RPMI7951 (cell line): ENCODE data around the gene FSIP2. TPM values are rescaled to one million over a fixed set of nuclear protein-coding genes. Genes with fewer than 3 reads are reported as not detected.
A peak's percentile ranks its signal among the peaks of the same experiment; 100 is the strongest.

ENCODE experiments used
- DNase-seq: peaks from one replicate; pipeline ENCODE4 v3.0.0-alpha.2; 2012; ENCODE audit warnings: low read depth
- total RNA-seq: library from RNA; depleted of rRNA; stranded (reverse); fragments of >200 nt; shearing (Covaris generic); gene quantifications from 2 replicates; pipeline ENCODE4 v1.2.3, GENCODE V29; 2014; rRNA removed

The FSIP2 gene, protein sequence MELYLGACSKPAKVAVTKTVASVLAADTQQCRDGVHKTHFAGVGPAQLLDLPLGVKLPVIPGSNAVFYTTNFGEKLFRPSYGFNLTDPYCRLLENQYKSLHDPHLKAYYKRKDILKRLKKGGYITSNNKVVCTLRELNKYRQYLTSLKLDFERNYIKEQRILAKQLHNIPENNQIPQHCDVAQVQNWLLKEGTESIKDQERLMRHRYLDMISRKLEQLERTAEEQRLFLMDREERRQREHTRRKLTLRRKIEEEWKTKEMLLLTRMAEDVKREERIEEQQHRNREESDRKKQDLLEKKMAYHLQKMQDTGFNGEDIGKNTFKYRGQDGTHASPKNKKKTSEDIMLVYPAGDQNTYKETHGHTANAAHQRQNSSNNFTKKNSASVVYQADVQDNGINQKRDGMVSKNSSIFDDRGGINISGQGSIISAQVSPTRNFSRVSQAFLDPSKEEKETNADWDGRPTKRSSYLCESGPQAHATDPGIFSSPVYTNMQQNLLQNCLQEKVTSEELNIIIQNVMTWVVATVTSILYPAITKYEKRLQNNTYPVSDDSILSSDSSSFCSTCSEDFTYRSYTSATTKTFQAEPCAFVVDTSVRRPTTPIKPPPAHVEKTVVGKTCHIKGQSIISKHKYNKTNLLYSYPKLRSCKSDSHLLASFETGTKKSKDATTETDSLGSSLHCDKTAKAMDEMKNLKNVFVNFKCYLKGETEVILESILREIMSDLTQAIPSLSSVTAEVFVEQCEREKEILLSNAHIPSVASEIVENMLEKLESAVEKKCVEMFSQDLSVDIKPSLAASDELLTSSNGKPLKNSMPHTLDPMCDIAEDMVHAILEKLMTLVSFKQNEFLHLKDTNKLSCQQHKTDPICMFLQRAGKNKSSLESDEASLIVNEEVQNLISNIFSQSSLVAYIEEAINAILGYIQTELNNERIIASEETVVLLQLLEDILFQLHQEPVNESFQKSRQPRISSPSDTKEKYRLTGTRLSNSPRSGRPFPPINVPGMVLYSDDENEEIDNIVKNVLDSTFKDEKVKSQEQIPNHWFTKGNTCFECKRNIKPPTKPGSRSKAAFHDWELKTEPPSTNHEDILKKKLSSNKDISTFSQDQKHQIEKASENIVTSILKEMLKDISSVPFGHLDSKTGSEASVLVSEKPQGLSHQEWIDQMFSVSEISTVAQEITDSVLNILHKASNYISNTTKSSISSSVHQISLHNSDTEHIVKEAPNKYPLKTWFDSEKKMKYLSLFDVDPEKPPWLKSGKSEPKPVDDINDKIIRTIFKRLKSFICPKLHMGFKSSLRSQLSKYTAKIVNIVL (N-terminal part only)
- total RNA-seq = 0.78 and 1.9 TPM in 2 replicates

DNA sequence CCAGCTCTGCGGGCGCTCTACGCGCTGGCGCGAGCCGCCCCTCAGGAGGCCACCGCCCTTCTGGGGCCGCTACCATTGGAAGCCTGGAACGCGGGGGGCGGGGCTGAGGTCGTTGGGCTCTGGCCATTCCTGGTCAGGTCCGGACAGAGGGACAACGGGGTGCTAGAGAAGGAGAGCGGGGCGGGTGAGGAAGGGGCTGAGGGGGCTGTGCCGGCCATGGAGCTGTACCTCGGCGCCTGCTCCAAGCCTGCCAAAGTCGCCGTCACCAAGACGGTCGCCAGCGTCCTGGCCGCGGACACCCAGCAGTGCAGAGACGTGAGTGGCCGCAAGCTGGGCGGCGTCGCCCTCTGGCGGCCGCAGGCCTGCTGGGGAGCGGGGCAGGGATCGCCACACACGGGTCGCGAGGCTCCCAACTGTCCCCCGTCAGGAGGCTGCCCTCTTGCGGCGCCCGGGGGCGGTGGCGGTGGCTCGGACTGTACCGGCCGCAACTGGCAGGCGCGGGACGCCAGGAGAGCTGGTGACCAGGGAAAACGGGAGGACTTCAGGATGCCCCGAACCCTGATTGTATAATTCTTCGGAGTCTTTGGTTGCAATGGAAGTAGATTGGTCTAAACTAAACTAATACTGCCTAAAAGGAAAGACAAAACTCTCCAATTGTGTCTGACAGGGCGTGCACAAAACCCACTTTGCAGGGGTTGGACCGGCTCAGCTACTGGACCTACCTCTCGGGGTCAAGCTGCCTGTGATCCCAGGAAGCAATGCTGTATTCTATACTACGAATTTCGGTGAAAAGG, at the start of gene FSIP2:
Gene FSIP2 (plus strand): TSS at position 126 of the 794 bp plus-strand sequence. CDS start 91 bp downstream, at position 217.
- peak; percentile 84 for DNase-seq

DNA sequence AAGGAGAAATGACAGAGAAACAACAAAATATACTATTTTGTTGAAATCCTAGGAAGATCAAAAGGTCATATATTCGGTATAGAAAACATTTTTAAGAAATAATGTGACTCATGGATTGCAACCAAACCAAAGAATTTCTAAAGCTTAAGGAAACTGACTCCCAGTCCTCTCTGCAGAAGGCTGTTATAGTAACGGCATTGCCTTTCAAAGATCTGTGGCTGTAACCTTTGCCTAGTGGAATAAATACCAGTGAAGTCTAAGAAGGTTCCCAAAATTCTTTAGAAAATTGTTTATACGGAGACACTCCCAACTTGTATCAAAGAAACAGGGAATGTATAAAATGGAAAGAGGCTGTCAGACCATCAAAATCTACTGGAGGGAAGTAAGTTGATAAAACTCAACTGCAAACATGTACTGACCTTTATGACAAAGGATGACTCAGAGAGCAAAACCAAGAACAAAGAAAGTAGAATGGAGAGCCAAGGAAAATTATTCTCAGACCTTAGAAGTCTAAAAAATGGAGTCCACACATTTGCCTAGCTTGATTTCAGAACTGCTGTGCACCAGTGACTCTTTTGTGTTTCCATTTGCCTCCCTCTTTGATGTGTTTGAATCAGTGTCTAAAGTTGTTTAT, 48.6 kb upstream of the FSIP2 start:
- DNase-seq = peak; percentile 56

DNA sequence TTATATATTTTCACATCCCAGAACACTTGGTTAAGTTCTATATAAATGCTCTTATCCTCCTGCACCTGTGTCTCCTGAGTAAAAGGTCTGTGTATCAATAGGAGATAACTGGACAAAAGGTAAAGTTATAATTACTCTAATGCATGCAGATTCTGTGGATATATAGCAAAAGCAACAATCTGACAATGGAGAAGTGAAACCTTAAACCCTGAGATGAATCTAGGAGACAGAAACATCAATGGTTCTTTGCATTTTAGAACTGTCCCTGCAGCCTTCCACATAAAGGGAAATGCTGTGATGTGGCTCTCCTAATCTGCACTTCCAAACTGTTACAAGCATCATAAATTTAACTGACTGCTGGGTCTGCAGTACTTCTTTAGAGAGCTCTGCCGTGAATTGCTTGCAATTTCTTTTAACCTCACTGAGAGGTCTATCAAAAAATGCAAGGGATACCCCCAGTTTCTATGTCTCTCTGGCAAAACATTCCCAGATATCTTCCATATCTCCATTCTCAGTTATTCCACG, 42.8 kb upstream of the FSIP2 start:
- DNase-seq = no peak

DNA sequence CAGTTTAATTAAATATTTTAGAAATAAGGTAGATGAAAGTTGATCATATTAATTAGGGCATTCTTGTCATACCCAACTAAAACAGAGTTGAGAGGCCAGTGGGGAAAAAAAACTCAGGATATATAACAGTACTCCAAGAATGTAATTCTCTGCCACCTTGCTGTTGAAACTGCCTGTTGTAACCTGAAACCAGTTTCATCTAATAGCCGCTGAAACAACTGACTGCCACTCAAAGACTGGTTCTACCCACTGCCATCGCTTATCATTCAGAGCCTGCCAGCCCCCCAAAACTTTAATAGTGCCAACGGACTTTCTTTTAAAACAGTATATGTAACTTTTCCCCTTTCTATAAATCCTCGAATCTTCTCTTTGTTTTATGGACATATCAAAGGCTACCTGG, 37.7 kb upstream of the FSIP2 start:
- no peak for DNase-seq

DNA sequence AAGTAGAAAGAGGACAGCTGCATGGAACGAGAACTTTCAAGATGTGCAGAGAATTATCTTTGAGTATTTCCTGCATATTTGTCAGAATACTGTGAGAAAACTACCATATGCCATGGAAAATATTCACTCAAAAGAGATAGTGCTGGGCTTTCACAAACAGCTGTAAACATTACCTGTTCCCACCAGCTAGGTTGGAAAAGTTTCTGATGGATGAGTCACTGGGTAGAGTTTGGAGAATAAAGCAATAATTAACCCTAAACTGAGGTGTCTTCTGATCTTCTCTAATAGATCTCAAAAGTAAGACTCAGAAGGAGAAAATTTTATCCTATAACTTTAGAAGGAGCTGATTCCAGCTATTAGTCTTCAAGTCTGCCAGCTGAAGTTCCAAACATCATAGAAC, 3.9 kb upstream of the FSIP2 start:
- DNase-seq = no peak

DNA sequence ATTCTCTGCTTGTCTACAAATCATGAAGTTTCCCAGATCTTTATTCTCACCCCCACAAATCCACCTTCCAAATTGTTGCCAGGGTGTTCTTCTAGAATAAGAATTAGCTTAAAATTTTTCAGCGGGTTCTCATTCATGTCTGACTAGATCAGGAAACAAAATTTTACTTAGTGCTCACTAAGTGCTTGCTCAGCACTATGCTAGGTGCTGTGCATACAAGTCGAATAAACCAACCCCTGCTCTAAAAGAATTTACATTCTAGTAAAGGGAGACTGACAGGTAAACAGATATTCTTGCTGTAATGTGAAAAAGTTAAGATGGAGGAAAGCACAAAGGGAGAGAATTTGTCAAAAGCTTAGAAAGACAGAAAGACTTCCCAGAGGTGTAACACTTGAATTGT, 2.4 kb upstream of the FSIP2 start:
- no peak for DNase-seq

DNA sequence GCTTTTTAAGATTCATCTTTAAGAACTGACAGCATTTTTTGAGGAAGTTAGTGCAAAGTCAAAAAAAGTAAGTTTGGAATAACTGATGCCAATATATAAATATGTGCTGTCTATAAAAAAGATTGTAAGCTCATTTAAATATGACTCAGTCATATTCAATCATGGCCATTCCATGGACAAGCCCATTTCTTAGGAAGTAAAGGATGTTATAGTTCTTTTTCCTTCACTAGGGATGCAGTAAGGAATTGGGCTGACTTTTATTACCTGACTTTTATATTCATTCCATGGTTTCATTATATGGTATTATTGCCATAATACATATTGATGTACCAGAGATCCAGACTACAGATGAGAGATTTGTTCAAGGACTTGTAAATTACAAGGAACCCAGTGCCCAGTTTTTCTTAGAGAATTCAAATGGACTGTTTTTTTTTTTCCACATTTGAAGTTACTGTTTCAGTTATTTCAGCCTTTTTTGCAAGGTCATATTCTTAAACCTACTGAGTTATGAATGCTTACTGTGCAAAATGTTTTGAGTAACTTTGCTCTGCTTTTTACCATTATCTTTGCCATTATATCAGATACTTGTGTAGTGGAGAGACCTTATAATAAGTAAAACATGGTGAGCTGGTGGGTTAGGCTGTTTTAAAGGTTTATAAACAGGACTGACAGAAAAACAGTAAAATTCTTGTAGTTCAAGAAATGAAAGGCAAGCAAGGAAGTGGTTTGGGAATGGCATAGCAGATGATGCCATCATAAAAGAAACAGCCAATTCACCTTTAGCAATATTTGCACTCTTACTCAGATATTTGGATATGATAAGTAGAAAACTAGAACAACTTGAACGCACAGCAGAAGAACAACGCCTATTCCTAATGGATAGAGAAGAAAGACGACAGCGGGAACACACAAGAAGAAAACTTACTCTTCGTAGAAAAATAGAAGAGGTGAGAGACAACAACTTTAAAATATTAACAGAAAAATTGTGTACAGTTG, 7.6 kb downstream of the FSIP2 start:
- DNase-seq = no peak

DNA sequence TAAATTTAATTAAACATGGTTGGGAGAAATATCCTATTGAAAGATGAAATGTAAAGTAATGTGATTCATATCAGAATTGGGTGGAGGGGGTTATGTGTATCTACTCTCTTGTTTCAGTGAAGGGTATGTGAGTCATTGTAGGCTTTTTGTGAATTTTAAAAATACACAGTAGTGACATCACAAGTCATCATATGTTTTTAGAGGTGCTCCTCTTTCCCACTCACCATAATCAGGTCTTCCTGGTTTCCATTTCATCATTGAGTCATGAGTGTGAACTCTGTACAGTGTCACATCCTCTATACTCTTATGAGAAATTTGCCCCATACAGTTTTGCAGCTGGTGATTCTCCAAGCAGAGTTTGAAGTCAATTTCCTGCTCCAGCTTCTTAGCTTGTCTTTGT, 18.8 kb downstream of the FSIP2 start:
- peak; percentile 5 for DNase-seq

DNA sequence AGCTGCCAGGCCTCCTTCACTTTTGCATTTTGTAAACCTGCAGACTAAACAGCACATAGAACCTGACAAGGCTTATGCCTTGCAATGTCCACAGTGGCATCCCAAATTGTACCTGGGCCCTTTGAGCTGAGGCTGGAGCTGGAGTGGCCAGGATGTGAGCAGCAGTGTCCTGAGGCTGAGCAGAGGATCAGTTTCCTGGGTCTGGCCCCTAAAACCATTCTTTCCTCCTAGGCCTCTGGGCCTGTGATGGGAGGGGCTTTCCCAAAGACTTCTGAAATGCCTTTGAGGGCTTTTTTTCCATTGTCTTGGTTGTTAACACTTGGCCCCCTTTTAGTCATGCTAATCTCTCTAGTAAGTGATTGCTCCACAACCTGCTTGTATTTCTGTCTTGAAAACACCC, 32.8 kb downstream of the FSIP2 start:
- no peak for DNase-seq

DNA sequence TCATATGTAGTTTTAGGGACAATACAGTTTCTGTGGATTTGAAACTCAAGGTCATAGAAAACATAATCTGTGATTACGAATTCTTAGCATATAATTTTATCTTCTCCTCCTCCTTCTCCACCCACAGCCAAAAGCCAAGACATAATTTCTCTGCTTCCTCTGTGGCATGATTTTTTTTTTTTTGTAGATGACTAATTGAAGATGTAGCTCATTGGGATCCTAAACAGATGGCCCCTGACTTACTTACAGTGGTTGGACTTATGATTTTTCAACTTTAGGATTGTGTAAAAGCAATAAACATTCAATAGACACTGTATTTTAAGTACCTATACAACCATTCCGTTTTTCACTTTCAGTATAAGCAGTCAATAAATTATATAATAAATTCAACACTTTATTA, 42.3 kb downstream of the FSIP2 start:
- DNase-seq = no peak

DNA sequence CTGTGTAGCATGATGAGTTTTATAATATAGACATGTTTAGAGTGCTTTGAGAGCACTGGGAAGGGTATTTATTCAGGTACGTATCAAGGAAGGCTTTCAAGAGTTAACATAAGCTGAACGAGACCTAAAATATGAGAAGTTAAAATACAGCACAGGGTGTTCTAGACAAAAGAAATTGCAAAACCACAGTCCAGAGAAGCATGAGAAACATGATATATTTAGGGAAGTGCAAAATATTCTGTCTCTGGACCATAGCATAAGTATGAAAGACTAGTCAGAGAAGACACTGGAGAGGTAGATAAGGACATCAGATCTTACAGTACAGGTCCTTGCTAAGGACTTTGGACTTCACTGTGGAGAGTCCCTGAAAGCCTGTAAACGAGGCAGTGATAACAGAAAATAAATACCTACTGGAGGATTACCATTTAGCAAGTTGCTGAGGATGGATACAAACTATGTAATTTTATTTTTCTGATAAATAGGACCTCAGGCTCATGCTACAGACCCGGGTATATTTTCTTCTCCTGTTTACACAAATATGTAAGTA, 43.7 kb downstream of the FSIP2 start:
- DNase-seq = no peak

DNA sequence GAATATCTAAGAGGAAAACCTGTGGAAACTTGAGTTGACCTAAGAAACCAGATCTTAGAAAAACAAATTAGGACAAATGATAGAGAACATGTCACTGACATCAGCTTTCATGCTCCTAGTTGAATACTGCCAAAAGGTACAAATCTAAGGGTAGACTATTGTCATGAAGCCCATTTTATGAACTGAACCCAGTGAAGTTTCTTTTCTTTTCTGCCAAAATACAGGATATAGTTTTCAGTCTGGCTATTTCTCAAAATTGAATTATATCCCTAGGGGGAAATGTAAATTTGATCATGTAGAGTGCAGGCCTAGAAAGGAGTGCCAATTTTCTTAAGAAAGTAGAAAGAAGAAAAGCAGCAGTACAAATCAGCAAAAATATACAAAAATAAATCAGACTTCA, 46.6 kb downstream of the FSIP2 start:
- DNase-seq = no peak

DNA sequence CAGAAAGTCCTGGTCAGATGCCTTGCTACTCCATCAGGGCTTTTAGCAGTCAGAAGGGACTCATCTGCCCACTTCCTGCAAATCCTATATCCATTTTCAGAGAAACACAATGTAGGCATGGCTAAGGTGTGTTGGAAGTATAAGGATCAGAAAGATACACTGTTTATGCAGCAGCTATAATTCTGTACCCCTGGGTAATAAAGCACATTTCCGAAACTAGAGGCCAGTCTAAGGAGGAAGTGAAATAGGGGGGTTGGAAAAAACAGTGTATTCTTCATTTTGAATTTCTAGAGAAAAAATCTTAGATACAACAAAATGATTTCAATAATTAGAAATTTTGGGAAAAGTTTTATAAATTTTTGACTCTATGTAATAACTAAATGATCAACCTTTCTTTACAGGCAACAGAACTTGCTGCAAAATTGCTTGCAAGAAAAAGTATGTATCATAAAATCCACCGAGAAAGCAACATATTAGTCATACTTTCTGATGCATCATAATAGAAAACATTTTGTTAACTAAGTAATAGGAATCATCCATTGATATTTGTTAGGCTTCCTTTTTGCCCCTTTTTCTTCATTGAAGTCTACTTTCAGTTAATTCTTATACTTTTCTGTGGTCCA, 47.4 kb downstream of the FSIP2 start:
- no peak for DNase-seq

DNA sequence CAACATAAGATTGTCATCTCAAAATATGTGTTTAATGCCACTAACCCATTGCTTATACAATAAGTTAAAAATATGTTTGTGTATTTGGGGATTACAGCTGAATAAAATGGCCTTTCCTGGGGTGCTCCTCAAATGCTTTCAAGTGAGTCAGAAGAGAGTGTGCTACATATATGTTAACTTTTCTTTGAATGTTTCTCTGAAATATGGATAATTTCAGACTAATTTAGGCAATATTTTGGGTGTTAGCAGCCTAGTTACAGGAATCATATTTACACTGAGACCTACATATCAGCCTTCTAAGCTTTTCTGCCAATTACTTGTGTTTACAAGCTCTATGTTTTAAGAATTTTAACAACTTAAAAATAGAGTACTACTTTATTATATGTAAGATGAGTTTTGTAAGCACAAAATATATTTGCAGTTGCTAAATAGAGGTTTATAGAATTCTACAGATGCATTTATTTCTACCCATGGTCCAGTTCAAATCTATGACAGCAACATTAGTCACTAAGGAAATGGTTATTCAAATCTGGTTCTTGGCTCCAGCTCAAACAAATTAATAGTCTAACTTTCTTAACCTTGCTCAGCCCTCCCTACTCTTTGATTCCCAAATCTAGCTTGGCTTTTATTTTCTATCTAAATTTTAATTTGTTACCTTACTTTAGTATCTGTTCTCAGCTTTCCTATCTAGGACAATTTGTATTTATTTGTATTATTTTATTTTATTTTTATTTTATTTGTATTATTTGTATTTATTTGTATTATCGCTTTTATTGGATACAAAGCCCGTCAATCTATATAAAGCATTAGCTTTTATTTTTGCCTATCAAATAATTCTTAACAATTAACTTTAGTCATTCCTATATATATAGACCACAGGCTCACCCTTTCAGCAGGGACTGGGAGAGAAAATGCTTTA, 48.9 kb downstream of the FSIP2 start:
- peak; percentile 61 for DNase-seq

DNA sequence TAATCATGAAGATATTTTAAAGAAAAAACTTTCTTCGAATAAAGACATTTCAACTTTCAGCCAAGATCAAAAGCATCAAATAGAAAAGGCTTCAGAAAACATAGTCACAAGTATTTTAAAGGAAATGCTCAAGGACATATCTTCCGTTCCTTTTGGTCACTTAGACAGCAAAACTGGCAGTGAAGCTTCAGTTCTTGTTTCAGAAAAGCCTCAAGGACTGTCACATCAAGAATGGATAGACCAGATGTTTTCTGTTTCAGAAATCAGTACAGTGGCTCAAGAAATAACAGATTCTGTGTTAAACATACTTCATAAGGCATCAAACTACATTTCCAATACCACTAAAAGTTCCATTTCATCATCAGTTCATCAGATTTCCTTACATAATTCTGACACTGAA, 51.8 kb downstream of the FSIP2 start:
- DNase-seq = no peak

DNA sequence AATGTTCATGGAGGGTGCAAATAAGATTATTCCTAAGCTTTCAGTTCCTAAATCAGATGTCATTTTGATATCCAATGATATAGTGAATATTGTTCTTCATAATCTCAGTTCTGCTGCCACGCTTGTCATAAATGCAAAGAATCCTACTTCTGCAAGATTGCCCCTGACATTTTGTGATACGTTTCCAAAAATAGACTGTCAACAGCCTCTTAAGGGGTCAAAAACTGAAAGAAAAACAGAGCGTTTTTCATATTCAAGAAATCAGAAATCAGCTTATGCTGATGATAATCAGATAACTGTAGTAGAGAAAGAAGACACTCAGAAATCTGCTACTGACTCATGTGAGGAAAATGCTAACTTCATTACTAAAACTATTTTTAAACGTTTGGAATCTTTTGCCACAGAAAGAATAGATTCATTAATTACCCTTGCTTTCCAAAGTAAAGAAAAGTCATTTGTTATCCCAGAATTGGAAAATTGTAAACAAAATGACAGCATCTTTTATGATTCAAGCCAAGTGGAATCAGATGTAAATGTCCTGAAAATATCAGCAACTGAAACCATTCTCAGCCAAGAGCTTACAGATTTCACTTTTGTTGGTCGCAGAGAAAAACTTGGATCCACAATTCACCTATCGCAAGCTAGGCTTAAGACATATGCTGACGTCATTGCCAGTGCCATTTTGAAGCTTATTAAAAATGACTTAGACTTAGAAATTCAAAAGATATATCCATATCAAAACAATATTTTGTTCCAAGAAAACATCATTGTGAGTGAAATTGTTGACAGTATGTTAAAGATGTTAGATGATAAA, 55.1 kb downstream of the FSIP2 start:
- peak; percentile 24 for DNase-seq
